A549 (cell line): ENCODE measurements around the gene HOMER3. TPM values are rescaled to one million over a fixed set of nuclear protein-coding genes. Genes with fewer than 3 reads are reported as not detected.

Experiments
- ATAC-seq, 2 experiments: fragments of 200-7000 bp in 1 of 2; fragments of >200 bp in 1 of 2; cut with Nextera tagmentation in 1 of 2; cut with Tn5 transposase in 1 of 2; 3 replicates each; pipeline versions ENCODE4 v1.8.0 to v1.9.1; 2018 to 2020; ENCODE audit warnings: mild to moderate bottlenecking in 1 of 2, moderate library complexity in 1 of 2
- CTCF ChIA-PET: fragments of 300-600 bp; sonication (Branson Sonifier 250); formaldehyde crosslinking; extraction: SDS; loops from one replicate; lab custom pipeline; 2021; ENCODE audit warnings: antibody characterized with exemption, inconsistent platforms; lab: Yijun Ruan, JAX
- POLR2A ChIA-PET: fragments of 350-600 bp; formaldehyde crosslinking; extraction: SDS; loops from one replicate; lab custom pipeline; 2021; ENCODE audit warnings: antibody characterized with exemption, inconsistent platforms; lab: Yijun Ruan, JAX
- DNase-seq, 2 experiments: peaks; one replicate each; pipeline versions ENCODE4 v3.0.0 to v3.0.0-alpha.2; 2011 to 2016; ENCODE audit warnings: low read depth in 1 of 2, low spot score in 1 of 2
- FAIRE-seq: peaks from 2 replicates; lab custom pipeline; 2011; peaks lifted over from hg19 to GRCh38; lab: Jason Lieb, UNC
- H3K27ac ChIP-seq, 2 experiments: fragments of >200 bp; sonication (Bioruptor Twin); formaldehyde crosslinking; 3 replicates each; pipeline ENCODE4 v1.5.1; 2016 to 2017
- H3K4me1 ChIP-seq: fragments of >200 bp; sonication (Bioruptor Twin); formaldehyde crosslinking; 3 replicates; pipeline ENCODE4 v1.6.1; 2016
- H3K4me2 ChIP-seq: fragments of >200 bp; sonication (Bioruptor Twin); formaldehyde crosslinking; 3 replicates; pipeline ENCODE4 v1.6.1; 2016
- H3K4me3 ChIP-seq: fragments of >200 bp; sonication (Bioruptor Twin); formaldehyde crosslinking; 3 replicates; pipeline ENCODE4 v1.5.1; 2016
- H3K9me3 ChIP-seq: fragments of >200 bp; sonication (Bioruptor Twin); formaldehyde crosslinking; 3 replicates; pipeline ENCODE4 v1.6.1; 2016
- CHD2 ChIP-seq: fragments of 150-350 bp; IDR thresholded peaks from 2 replicates; pipeline ENCODE4 v1.6.1; 2014; ENCODE audit warnings: low read length; ENCODE audit not compliant: partially characterized antibody
- CHD4 ChIP-seq: fragments of 200-600 bp; sonication (generic); IDR thresholded peaks from 2 replicates; pipeline ENCODE4 v1.6.1; 2016; ENCODE audit warnings: antibody characterized with exemption, mild to moderate bottlenecking, borderline replicate concordance
- EHF ChIP-seq: fragments of 250-450 bp; sonication (Bioruptor Pico); IDR thresholded peaks from 2 replicates; pipeline ENCODE4 v1.5.0; 2020; ENCODE audit warnings: mild to moderate bottlenecking
- EP300 ChIP-seq, 2 experiments: fragments of >200 bp; sonication (Bioruptor Twin); formaldehyde crosslinking; IDR thresholded peaks; 2 replicates in 1 of 2; 3 replicates in 1 of 2; pipeline ENCODE4 v1.6.1; 2016 to 2017
- FOSB ChIP-seq: fragments of 250-450 bp; sonication (Bioruptor Pico); IDR thresholded peaks from 2 replicates; pipeline ENCODE4 v1.5.0; 2020; ENCODE audit warnings: mild to moderate bottlenecking, moderate library complexity
- FOXS1 ChIP-seq: fragments of 250-450 bp; sonication (Bioruptor Pico); IDR thresholded peaks from 2 replicates; pipeline ENCODE4 v1.5.0; 2020; ENCODE audit warnings: mild to moderate bottlenecking, moderate library complexity
- GATA3 ChIP-seq: IDR thresholded peaks from 2 replicates; pipeline ENCODE4 v1.6.1; 2012; ENCODE audit warnings: borderline replicate concordance
- HEYL ChIP-seq: fragments of 250-450 bp; sonication (Bioruptor Pico); IDR thresholded peaks from 2 replicates; pipeline ENCODE4 v1.8.0; 2021; ENCODE audit warnings: mild to moderate bottlenecking, moderate library complexity
- HOXB5 ChIP-seq: fragments of 250-450 bp; sonication (Bioruptor Pico); IDR thresholded peaks from 2 replicates; pipeline ENCODE4 v1.5.0; 2020; ENCODE audit warnings: mild to moderate bottlenecking, moderate library complexity
- JUN ChIP-seq, 2 experiments: fragments of >200 bp; sonication (Bioruptor Twin); formaldehyde crosslinking; IDR thresholded peaks; 2 replicates in 1 of 2; 3 replicates in 1 of 2; pipeline ENCODE4 v1.6.1; 2016 to 2017
- KDM1A ChIP-seq: fragments of 200-600 bp; sonication (generic); IDR thresholded peaks from 2 replicates; pipeline ENCODE4 v1.6.1; 2016; ENCODE audit warnings: low read depth, mild to moderate bottlenecking
- MAZ ChIP-seq: fragments of 150-350 bp; IDR thresholded peaks from 2 replicates; pipeline ENCODE4 v1.6.1; 2014; ENCODE audit warnings: antibody characterized with exemption, low read depth, low read length, borderline replicate concordance
- NR3C1 ChIP-seq: fragments of >200 bp; sonication (Bioruptor Twin); formaldehyde crosslinking; IDR thresholded peaks from 3 replicates; pipeline ENCODE4 v1.6.1; 2017
- PHF8 ChIP-seq: fragments of 200-600 bp; sonication (generic); IDR thresholded peaks from 2 replicates; pipeline ENCODE4 v1.6.1; 2016; ENCODE audit warnings: low read depth, mild to moderate bottlenecking, antibody characterized with exemption, moderate library complexity, borderline replicate concordance
- POLR2A ChIP-seq: IDR thresholded peaks from 2 replicates; pipeline ENCODE4 v1.6.1; 2012; ENCODE audit warnings: mild to moderate bottlenecking, low read length
- RAD21 ChIP-seq, 2 experiments: fragments of >200 bp in 1 of 2; sonication (Bioruptor Twin) in 1 of 2; formaldehyde crosslinking in 1 of 2; IDR thresholded peaks in 1 of 2; conservative IDR thresholded peaks in 1 of 2; 2 replicates in 1 of 2; 3 replicates in 1 of 2; pipeline ENCODE4 v1.6.1; 2012 to 2018; ENCODE audit warnings: inconsistent platforms in 1 of 2
- RFX5 ChIP-seq: fragments of 450-650 bp; IDR thresholded peaks from 2 replicates; pipeline ENCODE4 v1.7.1; 2014; ENCODE audit warnings: antibody characterized with exemption, mild to moderate bottlenecking, moderate library complexity
- SREBF2 ChIP-seq: fragments of 450-650 bp; IDR thresholded peaks from 2 replicates; pipeline ENCODE4 v1.6.1; 2014; ENCODE audit warnings: mild to moderate bottlenecking, moderate library complexity
- ZFP36 ChIP-seq: fragments of 450-650 bp; IDR thresholded peaks from 2 replicates; pipeline ENCODE4 v1.6.1; 2014; ENCODE audit warnings: borderline replicate concordance; ENCODE audit not compliant: partially characterized antibody
- WGBS: methylation state at CpG from one replicate; pipeline ENCODE4 v1.1.6; 2017; ENCODE audit errors: missing lambda C conversion rate; 5-methylcytosine and 5-hydroxymethylcytosine counted together
- polyA plus RNA-seq, 4 experiments: library from polyadenylated mRNA; depleted of rRNA in 3 of 4; stranded (reverse); fragments of >200 nt; fragmentation: RNase III in 1 of 4; extraction: RNeasy Plus Mini Kit Qiagen cat#74134 plus additional on column Dnase treatment in 1 of 4; gene quantifications; 2 replicates in 3 of 4; 3 replicates in 1 of 4; pipeline ENCODE4 v1.2.3, GENCODE V29; 2011 to 2017
- TF ChIP-seq, protein P1 (sequence below): fragments of 200-600 bp; sonication (generic); IDR thresholded peaks from 2 replicates; pipeline ENCODE4 v1.6.1; 2016; ENCODE audit warnings: antibody characterized with exemption, mild to moderate bottlenecking, moderate library complexity
- TF ChIP-seq, protein P2 (sequence below): fragments of >200 bp; sonication (Bioruptor Twin); formaldehyde crosslinking; IDR thresholded peaks from 3 replicates; pipeline ENCODE4 v1.5.1; 2016
- TF ChIP-seq, protein P3 (sequence below): IDR thresholded peaks from 2 replicates; pipeline ENCODE4 v1.6.1; 2012; ENCODE audit warnings: low read depth, borderline replicate concordance

Gene HOMER3
- polyA plus RNA-seq, 2 of the 4 experiments (the other 2 are of a cell fraction): 9.9 to 35.4 TPM

DNA sequence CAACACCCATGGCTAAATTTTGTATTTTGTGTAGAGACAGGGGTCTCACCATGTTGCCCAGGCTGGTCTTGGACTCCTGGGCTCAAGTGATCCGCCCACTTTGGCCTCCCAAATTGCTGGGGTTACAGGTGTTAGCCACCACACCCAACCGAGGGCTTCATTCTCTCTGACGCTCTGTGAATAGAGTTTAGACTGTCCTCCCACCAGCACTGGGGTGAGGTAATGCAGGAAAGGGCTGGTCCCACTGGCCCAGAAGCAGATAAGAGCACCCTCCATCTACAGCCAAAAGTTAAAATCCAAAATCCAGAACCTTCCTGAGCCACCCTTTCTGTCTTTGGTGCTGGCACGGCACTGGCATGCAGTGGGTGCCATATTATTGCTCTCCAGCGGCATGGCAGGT lies 31.8 kb upstream of the HOMER3 start (continued):
- TF ChIP-seq, protein P1, sequence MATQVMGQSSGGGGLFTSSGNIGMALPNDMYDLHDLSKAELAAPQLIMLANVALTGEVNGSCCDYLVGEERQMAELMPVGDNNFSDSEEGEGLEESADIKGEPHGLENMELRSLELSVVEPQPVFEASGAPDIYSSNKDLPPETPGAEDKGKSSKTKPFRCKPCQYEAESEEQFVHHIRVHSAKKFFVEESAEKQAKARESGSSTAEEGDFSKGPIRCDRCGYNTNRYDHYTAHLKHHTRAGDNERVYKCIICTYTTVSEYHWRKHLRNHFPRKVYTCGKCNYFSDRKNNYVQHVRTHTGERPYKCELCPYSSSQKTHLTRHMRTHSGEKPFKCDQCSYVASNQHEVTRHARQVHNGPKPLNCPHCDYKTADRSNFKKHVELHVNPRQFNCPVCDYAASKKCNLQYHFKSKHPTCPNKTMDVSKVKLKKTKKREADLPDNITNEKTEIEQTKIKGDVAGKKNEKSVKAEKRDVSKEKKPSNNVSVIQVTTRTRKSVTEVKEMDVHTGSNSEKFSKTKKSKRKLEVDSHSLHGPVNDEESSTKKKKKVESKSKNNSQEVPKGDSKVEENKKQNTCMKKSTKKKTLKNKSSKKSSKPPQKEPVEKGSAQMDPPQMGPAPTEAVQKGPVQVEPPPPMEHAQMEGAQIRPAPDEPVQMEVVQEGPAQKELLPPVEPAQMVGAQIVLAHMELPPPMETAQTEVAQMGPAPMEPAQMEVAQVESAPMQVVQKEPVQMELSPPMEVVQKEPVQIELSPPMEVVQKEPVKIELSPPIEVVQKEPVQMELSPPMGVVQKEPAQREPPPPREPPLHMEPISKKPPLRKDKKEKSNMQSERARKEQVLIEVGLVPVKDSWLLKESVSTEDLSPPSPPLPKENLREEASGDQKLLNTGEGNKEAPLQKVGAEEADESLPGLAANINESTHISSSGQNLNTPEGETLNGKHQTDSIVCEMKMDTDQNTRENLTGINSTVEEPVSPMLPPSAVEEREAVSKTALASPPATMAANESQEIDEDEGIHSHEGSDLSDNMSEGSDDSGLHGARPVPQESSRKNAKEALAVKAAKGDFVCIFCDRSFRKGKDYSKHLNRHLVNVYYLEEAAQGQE: no peak
- TF ChIP-seq FOSB (CRISPR knock-in tag) (no peak), POLR2A (no peak), MAZ (no peak)
- TF ChIP-seq, all 56 proteins: peak for 0

DNA sequence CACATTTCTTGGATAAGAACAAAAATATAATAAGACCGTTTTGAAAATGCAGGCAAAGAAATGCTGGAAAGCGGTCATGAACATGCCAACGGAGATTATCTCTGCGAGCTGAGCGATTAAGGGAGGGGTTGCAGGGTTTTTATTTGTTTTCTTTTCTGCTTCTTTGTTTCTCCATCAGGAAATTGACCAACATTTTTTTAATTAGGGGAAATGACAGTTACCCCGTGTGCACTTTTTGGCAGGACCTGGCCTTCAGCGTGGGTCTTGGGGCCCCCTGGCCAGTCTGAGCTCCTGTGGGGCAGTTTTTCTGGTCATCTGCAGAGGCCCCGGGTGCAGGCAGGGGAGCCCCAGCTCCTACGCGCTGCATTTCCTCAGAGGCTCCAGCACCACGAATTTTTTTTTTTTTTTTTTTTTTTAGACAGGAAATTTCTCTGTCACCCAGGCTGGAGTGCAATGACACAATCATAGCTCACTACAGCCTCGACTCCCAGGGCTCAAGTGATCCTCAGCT lies 31.3 kb upstream of the HOMER3 start:
- ATAC-seq (no peak), FAIRE-seq (no peak), DNase-seq (no peak)
- WGBS: 63% methylated on average over 12 of the region's 12 CpGs
- Histone ChIP-seq H3K9me3 (no peaks in the 10 kb centered on the region), H3K4me2 (no peak overlapping the region), H3K4me3 (no peak overlapping the region), H3K27ac (peak overlapping the region in 1 of 2 experiments; percentile 64; a peak in 2 of 6 replicates), H3K4me1 (peaks cover 26% of the 10 kb centered on the region)
- POLR2A ChIA-PET: interaction anchor here (0.6 kb wide), 1 partner anchor 53 kb away, joined by 3 read pairs; the partner anchor contains the start of gene DDX49
- CTCF ChIA-PET: interaction anchor here (0.6 kb wide), 1 partner anchor 277 kb away, joined by 3 read pairs; no protein-coding TSS in a partner anchor
- TF ChIP-seq GATA3 (no peak), JUN (IDR thresholded peaks at IDR 0.05) (no peak), FOXS1 (CRISPR knock-in tag) (no peak), SREBF2 (no peak), NR3C1 (no peak), FOSB (CRISPR knock-in tag) (no peak), ZFP36 (no peak), KDM1A (no peak), HEYL (CRISPR knock-in tag) (no peak), CHD4 (no peak), CHD2 (no peak), RFX5 (no peak), EP300 (IDR thresholded peaks at IDR 0.05) (no peak), RAD21 (conservative IDR thresholded peaks at IDR 0.05 in 1 of 2, IDR thresholded peaks at IDR 0.05 in 1 of 2) (no peak), HOXB5 (CRISPR knock-in tag) (no peak), EHF (CRISPR knock-in tag) (no peak), MAZ (no peak), PHF8 (no peak)
- TF ChIP-seq, protein P2, sequence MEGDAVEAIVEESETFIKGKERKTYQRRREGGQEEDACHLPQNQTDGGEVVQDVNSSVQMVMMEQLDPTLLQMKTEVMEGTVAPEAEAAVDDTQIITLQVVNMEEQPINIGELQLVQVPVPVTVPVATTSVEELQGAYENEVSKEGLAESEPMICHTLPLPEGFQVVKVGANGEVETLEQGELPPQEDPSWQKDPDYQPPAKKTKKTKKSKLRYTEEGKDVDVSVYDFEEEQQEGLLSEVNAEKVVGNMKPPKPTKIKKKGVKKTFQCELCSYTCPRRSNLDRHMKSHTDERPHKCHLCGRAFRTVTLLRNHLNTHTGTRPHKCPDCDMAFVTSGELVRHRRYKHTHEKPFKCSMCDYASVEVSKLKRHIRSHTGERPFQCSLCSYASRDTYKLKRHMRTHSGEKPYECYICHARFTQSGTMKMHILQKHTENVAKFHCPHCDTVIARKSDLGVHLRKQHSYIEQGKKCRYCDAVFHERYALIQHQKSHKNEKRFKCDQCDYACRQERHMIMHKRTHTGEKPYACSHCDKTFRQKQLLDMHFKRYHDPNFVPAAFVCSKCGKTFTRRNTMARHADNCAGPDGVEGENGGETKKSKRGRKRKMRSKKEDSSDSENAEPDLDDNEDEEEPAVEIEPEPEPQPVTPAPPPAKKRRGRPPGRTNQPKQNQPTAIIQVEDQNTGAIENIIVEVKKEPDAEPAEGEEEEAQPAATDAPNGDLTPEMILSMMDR: no peak
- TF ChIP-seq, protein P3, sequence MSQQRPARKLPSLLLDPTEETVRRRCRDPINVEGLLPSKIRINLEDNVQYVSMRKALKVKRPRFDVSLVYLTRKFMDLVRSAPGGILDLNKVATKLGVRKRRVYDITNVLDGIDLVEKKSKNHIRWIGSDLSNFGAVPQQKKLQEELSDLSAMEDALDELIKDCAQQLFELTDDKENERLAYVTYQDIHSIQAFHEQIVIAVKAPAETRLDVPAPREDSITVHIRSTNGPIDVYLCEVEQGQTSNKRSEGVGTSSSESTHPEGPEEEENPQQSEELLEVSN: no peak
